ENCODE measurements around the gene SCAF11.

The SCAF11 gene

DNA sequence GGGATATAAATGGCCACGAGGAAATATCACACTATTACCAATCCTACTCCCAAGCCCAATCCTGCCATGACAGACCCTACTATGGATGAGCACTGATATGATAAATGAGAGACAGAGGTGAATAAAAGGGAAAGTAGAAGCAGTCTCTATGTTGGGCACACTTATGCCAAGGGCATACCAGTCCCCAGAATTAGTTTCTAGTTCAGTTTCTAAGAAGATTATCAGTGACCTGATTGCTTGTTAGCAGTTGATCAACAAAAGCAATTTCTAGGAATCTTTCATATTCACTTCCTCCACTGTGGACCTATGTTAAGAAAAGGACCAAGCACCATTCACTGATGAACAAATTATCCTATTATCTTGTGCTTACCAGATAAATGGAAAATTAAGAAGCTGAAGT, 20.0 kb downstream of the SCAF11 start:
- no peak overlapping the region for H3K4me3 ChIP-seq (replicated peaks in 1 of 2; ENCODE audit: low read depth in 2 of 2, low read length in 2 of 2)
- DNase-seq (ENCODE audit: low read depth in 2 of 2) = no peak
- TF ChIP-seq CTCF (IDR thresholded peaks at IDR 0.05; ENCODE audit: low read depth, low read length) = no peak

DNA sequence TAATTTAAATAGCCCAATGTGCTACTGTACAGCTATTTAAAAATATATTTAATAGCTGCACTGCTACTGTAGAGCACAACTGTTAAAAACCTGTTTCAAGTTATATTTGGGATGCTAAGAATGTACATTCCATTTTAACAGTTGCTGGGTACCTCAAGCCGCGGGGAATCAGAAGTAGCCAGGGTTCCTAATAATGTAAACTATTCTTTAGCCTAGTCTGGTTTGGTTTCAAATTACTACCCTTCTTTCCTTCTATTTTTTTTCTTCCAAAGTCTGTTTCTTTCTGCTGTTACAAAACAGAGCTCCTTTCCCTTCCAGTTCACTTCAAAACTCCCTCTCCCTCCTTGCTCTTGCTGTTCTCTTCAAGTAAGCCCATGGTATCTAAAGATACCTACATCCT, 21.3 kb downstream of the SCAF11 start:
- no peak for DNase-seq (ENCODE audit: low read depth in 2 of 2)

GRCh38 chr12:45966486-45966885, 23.9 kb downstream of the SCAF11 start:
- TF ChIP-seq CTCF (IDR thresholded peaks at IDR 0.05; ENCODE audit: low read depth, low read length) = no peak
- H3K4me3 ChIP-seq (replicated peaks in 1 of 2; ENCODE audit: low read depth in 2 of 2, low read length in 2 of 2) = no peak overlapping the region
- peak; percentile 80 to 83 for DNase-seq (ENCODE audit: low read depth in 2 of 2)

More for the DNA sequence above, 21.3 kb downstream of the SCAF11 start:
- no peak for TF ChIP-seq CTCF (IDR thresholded peaks at IDR 0.05; ENCODE audit: low read depth, low read length)
- H3K4me3 ChIP-seq (replicated peaks in 1 of 2; ENCODE audit: low read depth in 2 of 2, low read length in 2 of 2) = no peak overlapping the region

- H3K4me3 ChIP-seq (replicated peaks in 1 of 2; ENCODE audit: low read depth in 2 of 2, low read length in 2 of 2) = no peak overlapping the region
- no peak for TF ChIP-seq CTCF (IDR thresholded peaks at IDR 0.05; ENCODE audit: low read depth, low read length)
- no peak for DNase-seq (ENCODE audit: low read depth in 2 of 2)
Measured at GRCh38 chr12:45962553-45963325, 27.6 kb downstream of the SCAF11 start.

- no peak for DNase-seq (ENCODE audit: low read depth in 2 of 2)
- H3K4me3 ChIP-seq (replicated peaks in 1 of 2; ENCODE audit: low read depth in 2 of 2, low read length in 2 of 2) = no peak overlapping the region
- no peak for TF ChIP-seq CTCF (IDR thresholded peaks at IDR 0.05; ENCODE audit: low read depth, low read length)
Measured at GRCh38 chr12:45959728-45960127, 30.6 kb downstream of the SCAF11 start.

- no peak for DNase-seq (ENCODE audit: low read depth in 2 of 2)
- TF ChIP-seq CTCF (IDR thresholded peaks at IDR 0.05; ENCODE audit: low read depth, low read length) = no peak
- H3K4me3 ChIP-seq (replicated peaks in 1 of 2; ENCODE audit: low read depth in 2 of 2, low read length in 2 of 2) = no peak overlapping the region
Measured at GRCh38 chr12:45959025-45959424, 31.3 kb downstream of the SCAF11 start.

DNA sequence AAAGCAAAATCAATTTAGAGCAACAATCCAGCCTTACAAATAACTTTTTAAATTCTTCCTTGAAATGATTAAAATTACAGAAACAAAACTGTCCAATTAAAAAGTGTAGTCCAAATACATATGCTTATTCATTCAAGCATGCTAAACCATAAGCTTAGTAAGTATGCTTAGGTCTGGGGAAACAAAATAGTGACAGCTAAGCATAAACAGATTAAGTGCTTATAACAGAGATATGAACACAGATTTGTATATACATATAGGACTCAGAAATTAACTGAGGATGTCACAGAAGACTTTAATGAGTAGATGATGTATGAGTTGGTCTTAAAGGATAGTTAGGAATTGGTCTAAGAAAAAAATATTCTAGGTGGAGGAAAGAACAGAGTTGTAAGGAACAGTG, 41.8 kb downstream of the SCAF11 start:
- DNase-seq (ENCODE audit: low read depth in 2 of 2) = no peak
- no peak for TF ChIP-seq CTCF (IDR thresholded peaks at IDR 0.05; ENCODE audit: low read depth, low read length)
- H3K4me3 ChIP-seq (replicated peaks in 1 of 2; ENCODE audit: low read depth in 2 of 2, low read length in 2 of 2) = no peak overlapping the region

Data from cardiac fibroblast (primary cell).